ENCODE results near the gene UPP2.

The UPP2 gene

DNA sequence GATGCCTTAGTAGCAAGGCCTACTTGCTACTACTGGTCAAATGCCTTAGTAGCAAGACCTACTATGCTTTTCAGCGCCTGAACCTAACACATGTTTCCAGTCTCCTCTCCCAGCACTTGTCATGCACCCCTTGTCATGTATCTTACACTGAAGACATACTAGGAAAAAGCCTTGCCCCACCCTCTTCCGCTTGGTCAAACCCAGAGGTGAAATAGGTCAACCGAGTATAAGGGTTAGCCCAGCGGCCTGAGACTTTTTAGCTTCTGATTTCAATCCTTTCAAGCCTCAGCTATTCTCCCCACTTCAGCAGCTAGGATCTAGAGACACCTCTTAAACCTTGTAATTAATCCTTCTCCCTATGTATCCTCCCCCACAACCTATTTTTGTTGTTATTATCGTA lies 73.3 kb downstream of the UPP2 start:
- no peak overlapping the region for H4K8ac ChIP-seq (ENCODE audit: low read depth, low read length)
- H3K4me1 ChIP-seq (ENCODE audit: control insufficient read depth in 2 of 2, insufficient read depth in 1 of 2, low read depth in 1 of 2, low read length in 2 of 2) = peaks cover 0 to 4% of the 10 kb centered on the region in 2 donors
- H2BK12ac ChIP-seq (ENCODE audit: low read length) = no peak overlapping the region
- H3K79me1 ChIP-seq (ENCODE audit: low read depth, low read length) = no peaks in the 10 kb centered on the region
- peak overlapping the region; percentile 7 for H3K9ac ChIP-seq (ENCODE audit: low read depth, low read length, poor library complexity)
- no peak overlapping the region for H3K18ac ChIP-seq (ENCODE audit: low read length)
- H4K91ac ChIP-seq (ENCODE audit: low read depth, low read length, poor library complexity) = no peak overlapping the region
- H3K9me3 ChIP-seq (replicated peaks in 1 of 2; ENCODE audit: control insufficient read depth in 2 of 2, insufficient read depth in 1 of 2, low read depth in 1 of 2, low read length in 2 of 2) = no peaks in the 10 kb centered on the region
- H3K14ac ChIP-seq (ENCODE audit: low read length) = no peak overlapping the region
- no peak overlapping the region for H3K4me3 ChIP-seq (ENCODE audit: low read length in 2 of 2)
- no peak overlapping the region for H2BK15ac ChIP-seq (ENCODE audit: low read length)
- H2BK5ac ChIP-seq (ENCODE audit: low read length) = no peak overlapping the region
- H3K27ac ChIP-seq (replicated peaks; ENCODE audit: low read length) = no peak overlapping the region
- no peak overlapping the region for H3K23ac ChIP-seq (ENCODE audit: low read depth, low read length, poor library complexity)
- H3K4me2 ChIP-seq (ENCODE audit: insufficient read depth, low read length, poor library complexity, severe bottlenecking) = no peak overlapping the region
- peaks cover 0 to 4% (median 0%) of the 10 kb centered on the region in 3 experiments for H3K27me3 ChIP-seq (ENCODE audit: control insufficient read depth in 3 of 3, insufficient read depth in 3 of 3, low read depth in 1 of 3, low read length in 3 of 3)
- WGBS, 2 donors (ENCODE audit: extremely low coverage in 2 of 2, insufficient read length in 2 of 2, insufficient replicate concordance in 1 of 2) = no CpG with 5 or more reads among the region's 5 CpGs
- H2AK5ac ChIP-seq (ENCODE audit: low read depth, low read length) = no peak overlapping the region
- no peak overlapping the region for H2AFZ ChIP-seq (ENCODE audit: low read length)
- no peak overlapping the region for H3K4ac ChIP-seq (ENCODE audit: low read length)
- H3K36me3 ChIP-seq (replicated peaks in 1 of 2; ENCODE audit: control insufficient read depth in 2 of 2, insufficient read depth in 2 of 2, low read length in 2 of 2) = no peaks in the 10 kb centered on the region
- H2BK120ac ChIP-seq (ENCODE audit: low read depth, low read length) = no peak overlapping the region
- DNase-seq (ENCODE audit: low spot score) = no peak

GRCh38 chr2:158178646-158179045 lies 77.0 kb downstream of the UPP2 start:
- Histone ChIP-seq H3K9ac (ENCODE audit: low read depth, low read length, poor library complexity) (no peak overlapping the region), H2BK12ac (ENCODE audit: low read length) (no peak overlapping the region), H3K79me1 (ENCODE audit: low read depth, low read length) (no peaks in the 10 kb centered on the region), H3K14ac (ENCODE audit: low read length) (no peak overlapping the region), H4K91ac (ENCODE audit: low read depth, low read length, poor library complexity) (no peak overlapping the region), H3K27ac (replicated peaks; ENCODE audit: low read length) (no peak overlapping the region), H2BK5ac (ENCODE audit: low read length) (no peak overlapping the region), H2BK120ac (ENCODE audit: low read depth, low read length) (no peak overlapping the region), H3K4me3 (ENCODE audit: low read length in 2 of 2) (no peak overlapping the region), H2AK5ac (ENCODE audit: low read depth, low read length) (no peak overlapping the region), H2AFZ (ENCODE audit: low read length) (no peak overlapping the region), H3K27me3 (ENCODE audit: control insufficient read depth in 3 of 3, insufficient read depth in 3 of 3, low read depth in 1 of 3, low read length in 3 of 3) (peaks cover 0 to 9% (median 0%) of the 10 kb centered on the region in 3 experiments), H2BK15ac (ENCODE audit: low read length) (no peak overlapping the region), H3K4me2 (ENCODE audit: insufficient read depth, low read length, poor library complexity, severe bottlenecking) (no peak overlapping the region), H3K36me3 (replicated peaks in 1 of 2; ENCODE audit: control insufficient read depth in 2 of 2, insufficient read depth in 2 of 2, low read length in 2 of 2) (no peaks in the 10 kb centered on the region), H3K18ac (ENCODE audit: low read length) (no peak overlapping the region), H3K4ac (ENCODE audit: low read length) (no peak overlapping the region), H4K8ac (ENCODE audit: low read depth, low read length) (no peak overlapping the region), H3K9me3 (replicated peaks in 1 of 2; ENCODE audit: control insufficient read depth in 2 of 2, insufficient read depth in 1 of 2, low read depth in 1 of 2, low read length in 2 of 2) (no peaks in the 10 kb centered on the region), H3K23ac (ENCODE audit: low read depth, low read length, poor library complexity) (no peak overlapping the region), H3K4me1 (ENCODE audit: control insufficient read depth in 2 of 2, insufficient read depth in 1 of 2, low read depth in 1 of 2, low read length in 2 of 2) (peaks cover 0 to 4% of the 10 kb centered on the region in 2 donors)
- no peak for DNase-seq (ENCODE audit: low spot score)
- WGBS, 2 donors (ENCODE audit: extremely low coverage in 2 of 2, insufficient read length in 2 of 2, insufficient replicate concordance in 1 of 2) = no CpG with 5 or more reads among the region's 3 CpGs

DNA sequence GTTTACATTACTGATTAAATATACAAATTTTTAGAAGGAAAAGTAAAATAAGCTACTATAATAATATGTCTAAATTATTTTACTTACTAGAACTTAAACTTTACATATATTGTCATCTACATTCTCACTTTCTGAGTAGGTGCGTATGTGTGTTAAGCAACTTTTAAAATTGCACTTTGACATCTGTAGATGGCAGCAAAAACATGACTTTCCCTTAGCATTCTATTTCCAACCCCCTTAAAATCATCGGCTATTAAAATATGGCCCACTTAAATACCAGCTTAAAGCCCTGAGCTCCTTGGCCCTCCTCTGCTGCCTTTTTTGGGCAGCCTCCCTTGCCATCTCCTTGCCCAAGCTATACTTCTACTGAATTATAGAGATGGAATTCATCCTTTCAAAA lies 78.0 kb downstream of the UPP2 start:
- no peaks in the 10 kb centered on the region for H3K36me3 ChIP-seq (replicated peaks in 1 of 2; ENCODE audit: control insufficient read depth in 2 of 2, insufficient read depth in 2 of 2, low read length in 2 of 2)
- H3K9ac ChIP-seq (ENCODE audit: low read depth, low read length, poor library complexity) = no peak overlapping the region
- no peak overlapping the region for H3K18ac ChIP-seq (ENCODE audit: low read length)
- no peak overlapping the region for H3K14ac ChIP-seq (ENCODE audit: low read length)
- no peak overlapping the region for H4K91ac ChIP-seq (ENCODE audit: low read depth, low read length, poor library complexity)
- H4K8ac ChIP-seq (ENCODE audit: low read depth, low read length) = no peak overlapping the region
- H2BK15ac ChIP-seq (ENCODE audit: low read length) = no peak overlapping the region
- H2BK120ac ChIP-seq (ENCODE audit: low read depth, low read length) = no peak overlapping the region
- H2AFZ ChIP-seq (ENCODE audit: low read length) = no peak overlapping the region
- H3K4me1 ChIP-seq (ENCODE audit: control insufficient read depth in 2 of 2, insufficient read depth in 1 of 2, low read depth in 1 of 2, low read length in 2 of 2) = peaks cover 0 to 6% of the 10 kb centered on the region in 2 donors
- H3K9me3 ChIP-seq (replicated peaks in 1 of 2; ENCODE audit: control insufficient read depth in 2 of 2, insufficient read depth in 1 of 2, low read depth in 1 of 2, low read length in 2 of 2) = no peaks in the 10 kb centered on the region
- H3K27ac ChIP-seq (replicated peaks; ENCODE audit: low read length) = no peak overlapping the region
- no peak overlapping the region for H2BK5ac ChIP-seq (ENCODE audit: low read length)
- H3K79me1 ChIP-seq (ENCODE audit: low read depth, low read length) = no peaks in the 10 kb centered on the region
- no CpG with 5 or more reads among the region's 2 CpGs for WGBS, 2 donors (ENCODE audit: extremely low coverage in 2 of 2, insufficient read length in 2 of 2, insufficient replicate concordance in 1 of 2)
- no peak overlapping the region for H3K4me2 ChIP-seq (ENCODE audit: insufficient read depth, low read length, poor library complexity, severe bottlenecking)
- peaks cover 0 to 9% (median 0%) of the 10 kb centered on the region in 3 experiments for H3K27me3 ChIP-seq (ENCODE audit: control insufficient read depth in 3 of 3, insufficient read depth in 3 of 3, low read depth in 1 of 3, low read length in 3 of 3)
- H3K4ac ChIP-seq (ENCODE audit: low read length) = no peak overlapping the region
- no peak overlapping the region for H3K4me3 ChIP-seq (ENCODE audit: low read length in 2 of 2)
- no peak overlapping the region for H2AK5ac ChIP-seq (ENCODE audit: low read depth, low read length)
- DNase-seq (ENCODE audit: low spot score) = no peak
- H2BK12ac ChIP-seq (ENCODE audit: low read length) = no peak overlapping the region
- no peak overlapping the region for H3K23ac ChIP-seq (ENCODE audit: low read depth, low read length, poor library complexity)

DNA sequence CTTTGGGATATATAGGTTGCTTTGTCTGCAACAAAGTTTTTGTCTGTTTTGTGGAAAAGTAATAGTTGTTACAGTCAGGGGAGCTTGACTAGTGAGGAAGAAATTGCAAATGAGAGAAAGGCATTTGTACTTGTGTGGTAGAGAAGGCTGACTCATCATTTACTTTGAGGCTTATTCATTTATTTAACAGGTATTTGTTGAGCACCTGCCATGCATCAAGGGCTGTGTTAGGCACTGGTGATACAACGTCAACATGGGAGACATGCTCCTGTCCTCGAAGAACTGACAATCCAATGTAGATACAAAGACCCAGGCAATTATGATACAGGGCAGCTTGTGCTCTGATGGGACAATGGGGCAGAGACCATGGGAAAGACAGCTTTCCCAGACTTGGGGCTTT lies 79.5 kb downstream of the UPP2 start:
- no peak overlapping the region for H2AFZ ChIP-seq (ENCODE audit: low read length)
- no peak overlapping the region for H2BK120ac ChIP-seq (ENCODE audit: low read depth, low read length)
- no peak overlapping the region for H2AK5ac ChIP-seq (ENCODE audit: low read depth, low read length)
- H3K27ac ChIP-seq (replicated peaks; ENCODE audit: low read length) = no peak overlapping the region
- H2BK15ac ChIP-seq (ENCODE audit: low read length) = no peak overlapping the region
- no peak overlapping the region for H4K8ac ChIP-seq (ENCODE audit: low read depth, low read length)
- WGBS, 2 donors (ENCODE audit: extremely low coverage in 2 of 2, insufficient read length in 2 of 2, insufficient replicate concordance in 1 of 2) = no CpG with 5 or more reads among the region's 2 CpGs
- no peak overlapping the region for H3K18ac ChIP-seq (ENCODE audit: low read length)
- peaks cover 0 to 9% (median 0%) of the 10 kb centered on the region in 3 experiments for H3K27me3 ChIP-seq (ENCODE audit: control insufficient read depth in 3 of 3, insufficient read depth in 3 of 3, low read depth in 1 of 3, low read length in 3 of 3)
- H2BK5ac ChIP-seq (ENCODE audit: low read length) = no peak overlapping the region
- H3K4me1 ChIP-seq (ENCODE audit: control insufficient read depth in 2 of 2, insufficient read depth in 1 of 2, low read depth in 1 of 2, low read length in 2 of 2) = peaks cover 0 to 2% of the 10 kb centered on the region in 2 donors
- no peak for DNase-seq (ENCODE audit: low spot score)
- H3K23ac ChIP-seq (ENCODE audit: low read depth, low read length, poor library complexity) = no peak overlapping the region
- H3K9ac ChIP-seq (ENCODE audit: low read depth, low read length, poor library complexity) = no peak overlapping the region
- no peak overlapping the region for H3K4ac ChIP-seq (ENCODE audit: low read length)
- no peak overlapping the region for H3K4me2 ChIP-seq (ENCODE audit: insufficient read depth, low read length, poor library complexity, severe bottlenecking)
- H3K9me3 ChIP-seq (replicated peaks in 1 of 2; ENCODE audit: control insufficient read depth in 2 of 2, insufficient read depth in 1 of 2, low read depth in 1 of 2, low read length in 2 of 2) = no peaks in the 10 kb centered on the region
- no peak overlapping the region for H2BK12ac ChIP-seq (ENCODE audit: low read length)
- H3K79me1 ChIP-seq (ENCODE audit: low read depth, low read length) = no peaks in the 10 kb centered on the region
- no peak overlapping the region for H3K4me3 ChIP-seq (ENCODE audit: low read length in 2 of 2)
- H3K14ac ChIP-seq (ENCODE audit: low read length) = no peak overlapping the region
- no peak overlapping the region for H4K91ac ChIP-seq (ENCODE audit: low read depth, low read length, poor library complexity)
- no peaks in the 10 kb centered on the region for H3K36me3 ChIP-seq (replicated peaks in 1 of 2; ENCODE audit: control insufficient read depth in 2 of 2, insufficient read depth in 2 of 2, low read length in 2 of 2)
